ENCODE data around the gene CALCOCO1. TPM values are rescaled to one million over a fixed set of nuclear protein-coding genes. Genes with fewer than 3 reads are reported as not detected.

The CALCOCO1 gene
- total RNA-seq, 4 donors from 2014 or later: 118 to 186 (median 168) TPM

- Histone ChIP-seq H3K4me3 (peak overlapping the region in 3 of 4 donors; percentile 36 to 51 (median 38)), H3K4me1 (peaks cover 12 to 26% (median 18%) of the 10 kb centered on the region in 4 donors), H3K27ac (no peak overlapping the region), H3K9me3 (no peaks in the 10 kb centered on the region), H3K27me3 (peaks cover 95% of the 10 kb centered on the region), H3K36me3 (no peaks in the 10 kb centered on the region)
- TF ChIP-seq EP300 (IDR thresholded peaks at IDR 0.05; ENCODE audit: low read depth): no peak
- no peak for TF ChIP-seq POLR2A (IDR thresholded peaks at IDR 0.05)
- TF ChIP-seq CTCF (IDR thresholded peaks at IDR 0.05): no peak
- TF ChIP-seq POLR2AphosphoS5 (IDR thresholded peaks at IDR 0.05): no peak
- intact Hi-C loops (cut with DNase I; ENCODE audit: low total_unique reads) (no loop called here), in situ Hi-C loops (cut with MboI; ENCODE audit: low pct_ligation_motif_present in 1 of 4, low pct_unique_long_range_greater_than_20kb in 1 of 4, low sequenced_read_pairs in 3 of 4) (loop anchor here in 1 of 4 donors (25.0 kb wide), 1 partner anchor 435 kb away; the partner anchor contains the start of gene SMUG1)
- no peak for DNase-seq
- 20 to 54% methylated on average over 1 to 13 of the region's 13 CpGs for WGBS, 2 donors (ENCODE audit: low coverage in 1 of 2)
These were observed 24.9 kb upstream of the CALCOCO1 start for GRCh38 chr12:53752192-53752601.

DNA sequence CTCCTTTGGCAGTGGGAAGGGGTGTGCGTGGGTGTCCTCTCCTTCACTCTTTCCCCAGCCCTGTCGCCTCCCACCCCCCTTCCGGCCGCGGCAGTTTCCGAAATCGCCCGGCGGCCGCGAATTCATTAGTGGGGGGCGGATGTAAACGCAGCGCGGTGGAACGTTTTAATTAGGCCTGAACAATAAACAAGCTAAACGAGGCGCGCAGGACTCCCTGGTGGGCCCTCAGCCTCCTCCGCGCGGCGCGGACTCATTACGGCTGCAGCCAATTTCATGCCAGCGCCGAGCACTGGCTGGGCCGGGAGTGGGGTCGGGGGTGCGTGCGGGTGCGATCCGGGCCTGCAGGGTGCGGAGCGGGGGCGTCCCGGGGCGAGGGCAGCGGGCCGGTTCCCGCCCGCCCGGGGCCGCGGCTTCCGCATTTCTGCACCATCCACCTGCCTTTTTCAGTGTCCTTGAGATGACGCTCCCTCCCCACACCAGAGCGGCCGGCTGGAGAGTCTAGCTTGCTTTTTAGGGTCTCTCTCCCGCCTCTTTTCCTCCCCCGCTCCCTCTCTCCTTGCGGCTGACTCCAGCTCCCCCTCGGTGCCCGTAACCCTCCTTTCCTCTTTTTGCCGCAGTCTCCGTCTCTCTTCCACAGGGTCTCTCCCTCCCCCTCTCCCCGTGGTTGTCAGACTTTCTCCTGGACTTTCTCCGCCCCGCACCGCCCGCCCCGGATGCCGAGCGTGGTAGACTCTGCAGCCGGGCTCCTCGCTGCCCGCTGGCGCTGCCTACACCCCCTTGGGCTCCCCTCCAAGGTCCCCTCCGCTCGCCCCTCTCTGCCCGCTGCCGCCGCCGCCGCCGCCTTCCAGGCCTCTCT lies 24.3 kb upstream of the CALCOCO1 start, which contains the start of gene CISTR:
Gene CISTR, minus strand, starts transcription at position 644 of the 856 bp plus-strand sequence.
- Histone ChIP-seq H3K9me3 (no peaks in the 10 kb centered on the region), H3K4me3 (peak within 1 kb of the TSS; percentile 16 to 51 (median 37)), H3K36me3 (no peaks in the 10 kb centered on the region), H3K4me1 (peaks cover 12 to 25% (median 19%) of the 10 kb centered on the region in 4 donors), H3K27ac (peak within 1 kb of the TSS in 1 of 4 donors; percentile 1), H3K27me3 (peaks cover 94% of the 10 kb centered on the region)
- in situ Hi-C loops (cut with MboI; ENCODE audit: low pct_ligation_motif_present in 1 of 4, low pct_unique_long_range_greater_than_20kb in 1 of 4, low sequenced_read_pairs in 3 of 4) (loop anchor here in 1 of 4 donors (25.0 kb wide), 1 partner anchor 436 kb away; the partner anchor contains the start of gene SMUG1), intact Hi-C loops (cut with DNase I; ENCODE audit: low total_unique reads) (no loop called here)
- TF ChIP-seq EP300 (IDR thresholded peaks at IDR 0.05; ENCODE audit: low read depth) (no peak), POLR2AphosphoS5 (IDR thresholded peaks at IDR 0.05) (no peak), POLR2A (IDR thresholded peaks at IDR 0.05) (no peak), CTCF (IDR thresholded peaks at IDR 0.05) (no peak)
- 4 to 8% methylated on average over 25 to 67 of the region's 76 CpGs for WGBS, 2 donors (ENCODE audit: low coverage in 1 of 2)
- peak; percentile 35 for DNase-seq

GRCh38 chr12:53750812-53751335 lies 23.6 kb upstream of the CALCOCO1 start:
- WGBS, 2 donors (ENCODE audit: low coverage in 1 of 2): 2% methylated on average over 25 of the region's 36 CpGs; no CpG with 5 or more reads in 1 of the 2 donors

More at GRCh38 chr12:53750812-53751335, 23.6 kb upstream of the CALCOCO1 start:
- no peaks in the 10 kb centered on the region for H3K9me3 ChIP-seq
- intact Hi-C loops (cut with DNase I; ENCODE audit: low total_unique reads) (no loop called here), in situ Hi-C loops (cut with MboI; ENCODE audit: low pct_ligation_motif_present in 1 of 4, low pct_unique_long_range_greater_than_20kb in 1 of 4, low sequenced_read_pairs in 3 of 4) (loop anchor here in 1 of 4 donors (25.0 kb wide), 1 partner anchor 436 kb away; the partner anchor contains the start of gene SMUG1)
- peak; percentile 26 for DNase-seq
- peak overlapping the region in 1 of 4 donors; percentile 1 for H3K27ac ChIP-seq
- H3K27me3 ChIP-seq: peaks cover 89% of the 10 kb centered on the region
- peaks cover 12 to 28% (median 19%) of the 10 kb centered on the region in 4 donors for H3K4me1 ChIP-seq
- H3K4me3 ChIP-seq: peak overlapping the region; percentile 16 to 51 (median 37)
- no peaks in the 10 kb centered on the region for H3K36me3 ChIP-seq
- TF ChIP-seq CTCF (IDR thresholded peaks at IDR 0.05) (no peak), EP300 (IDR thresholded peaks at IDR 0.05; ENCODE audit: low read depth) (no peak), POLR2A (IDR thresholded peaks at IDR 0.05) (no peak), POLR2AphosphoS5 (IDR thresholded peaks at IDR 0.05) (no peak)

Measured in transverse colon (tissue), 4 donors.